GM18511 (cell line): ENCODE results near the gene HEATR5B.

Experiments used
- ATAC-seq: cut with Tn5 transposase; IDR thresholded peaks from one replicate; pipeline ENCODE4 v1.9.1; 2021; ENCODE audit warnings: mild to moderate bottlenecking, moderate library complexity; ENCODE audit not compliant: unreplicated experiment

The HEATR5B gene

GRCh38 chr2:37083873-37084794 is at the start of gene HEATR5B, which contains the start of gene GPATCH11:
Gene HEATR5B, minus strand, starts transcription at chr2:37084372. Its CDS starts 958 bp downstream, at chr2:37083414.
Gene GPATCH11, plus strand, starts transcription at chr2:37084518. Its CDS starts 3,864 bp downstream, at chr2:37088382.
- peak; percentile 88 for ATAC-seq

- ATAC-seq = no peak
Measured at GRCh38 chr2:37132914-37133313, 48.7 kb upstream of the HEATR5B start.

GRCh38 chr2:37125416-37125815 is 41.2 kb upstream of the HEATR5B start:
- no peak for ATAC-seq

GRCh38 chr2:37119157-37119556 is 35.0 kb upstream of the HEATR5B start:
- no peak for ATAC-seq

GRCh38 chr2:37117566-37117965 is 33.4 kb upstream of the HEATR5B start:
- no peak for ATAC-seq

GRCh38 chr2:37111958-37112357 is 27.8 kb upstream of the HEATR5B start:
- no peak for ATAC-seq

GRCh38 chr2:37110306-37111212 is 26.4 kb upstream of the HEATR5B start:
- ATAC-seq = no peak

- ATAC-seq = no peak
Measured at GRCh38 chr2:37109523-37109922, 25.4 kb upstream of the HEATR5B start.

- no peak for ATAC-seq
Measured at GRCh38 chr2:37105150-37105549, 21.0 kb upstream of the HEATR5B start.

- no peak for ATAC-seq
Measured at GRCh38 chr2:37104178-37104577, 20.0 kb upstream of the HEATR5B start.

GRCh38 chr2:37102588-37102987 is 18.4 kb upstream of the HEATR5B start:
- ATAC-seq = no peak

- ATAC-seq = no peak
Measured at GRCh38 chr2:37100054-37100453, 15.9 kb upstream of the HEATR5B start.

- no peak for ATAC-seq
Measured at GRCh38 chr2:37098416-37099118, 14.4 kb upstream of the HEATR5B start.

- no peak for ATAC-seq
Measured at GRCh38 chr2:37096568-37096967, 12.4 kb upstream of the HEATR5B start.

- ATAC-seq = peak; percentile 60
Measured at GRCh38 chr2:37091873-37092272, 7.7 kb upstream of the HEATR5B start.

- ATAC-seq = peak; percentile 84
Measured at GRCh38 chr2:37090019-37090477, 5.9 kb upstream of the HEATR5B start.

- no peak for ATAC-seq
Measured at GRCh38 chr2:37085731-37086147, 1.6 kb upstream of the HEATR5B start.

GRCh38 chr2:37084797-37085196 is 625 bp upstream of the HEATR5B start:
- ATAC-seq = no peak

GRCh38 chr2:37080689-37081088 is 3.5 kb downstream of the HEATR5B start:
- no peak for ATAC-seq

- no peak for ATAC-seq
Measured at GRCh38 chr2:37080266-37080665, 3.9 kb downstream of the HEATR5B start.

- ATAC-seq = no peak
Measured at GRCh38 chr2:37070931-37071330, 13.2 kb downstream of the HEATR5B start.
